Memory B cell (primary cell): ENCODE results near the gene SMARCC1.

Source experiments
- ATAC-seq: fragments of 150-1000 bp; cut with Tn5 transposase; 2 replicates; pipeline ENCODE4 v1.10.0; 2021; ENCODE audit warnings: low read depth, mild to moderate bottlenecking, moderate library complexity
- DNase-seq, 2 donors: peaks; one replicate each; pipeline ENCODE4 v3.0.0; 2022; ENCODE audit warnings: low spot score in 2 of 2
- H3K27ac Mint-ChIP-seq: one replicate; pipeline ENCODE4 v1.8.0; 2022; ENCODE audit warnings: mild to moderate bottlenecking, moderate library complexity, mixed read lengths
- H3K27me3 Mint-ChIP-seq: one replicate; pipeline ENCODE4 v1.8.0; 2022; ENCODE audit warnings: mixed read lengths
- H3K36me3 Mint-ChIP-seq: one replicate; pipeline ENCODE4 v1.8.0; 2022; ENCODE audit warnings: mild to moderate bottlenecking, mixed read lengths
- H3K4me1 Mint-ChIP-seq: one replicate; pipeline ENCODE4 v1.8.0; 2022; ENCODE audit warnings: mixed read lengths
- H3K4me3 Mint-ChIP-seq: one replicate; pipeline ENCODE4 v1.8.0; 2022; ENCODE audit warnings: mild to moderate bottlenecking, moderate library complexity, mixed read lengths
- H3K9me3 Mint-ChIP-seq: one replicate; pipeline ENCODE4 v1.8.0; 2022; ENCODE audit warnings: mixed read lengths

The SMARCC1 gene

GRCh38 chr3:47536221-47536891 lies 245.3 kb downstream of the SMARCC1 start:
- ATAC-seq: no peak
- H3K27ac Mint-ChIP-seq: no peak overlapping the region
- H3K9me3 Mint-ChIP-seq: no peaks in the 10 kb centered on the region
- DNase-seq: no peak
- no peaks in the 10 kb centered on the region for H3K36me3 Mint-ChIP-seq
- no peak overlapping the region for H3K4me3 Mint-ChIP-seq
- peaks cover 14% of the 10 kb centered on the region for H3K27me3 Mint-ChIP-seq
- H3K4me1 Mint-ChIP-seq: no peaks in the 10 kb centered on the region
